ENCODE results near the gene KAT6B.

Gene KAT6B

GRCh38 chr10:74901867-74902450 lies 75.6 kb downstream of the KAT6B start:
- TF ChIP-seq TAF1 (IDR thresholded peaks at IDR 0.05; ENCODE audit: borderline replicate concordance, insufficient read depth, low read length) (no peak), SIN3A (IDR thresholded peaks at IDR 0.05; ENCODE audit: borderline replicate concordance, insufficient read depth, low read length) (no peak), FOXP2 (optimal IDR thresholded peaks at IDR 0.05; ENCODE audit: borderline replicate concordance, extremely low read depth, extremely low read length, insufficient read depth) (no peak), POLR2AphosphoS5 (IDR thresholded peaks at IDR 0.05; ENCODE audit: low read depth, low read length) (no peak), REST (IDR thresholded peaks at IDR 0.05; ENCODE audit: insufficient read depth in 1 of 2, low read depth in 2 of 2, low read length in 2 of 2) (no peak)

- TF ChIP-seq FOXP2 (optimal IDR thresholded peaks at IDR 0.05; ENCODE audit: borderline replicate concordance, extremely low read depth, extremely low read length, insufficient read depth) (no peak), TAF1 (IDR thresholded peaks at IDR 0.05; ENCODE audit: borderline replicate concordance, insufficient read depth, low read length) (no peak)
Observed at GRCh38 chr10:74903491-74903890, 77.1 kb downstream of the KAT6B start.

GRCh38 chr10:74906611-74907198 lies 80.3 kb downstream of the KAT6B start:
- TF ChIP-seq FOXP2 (optimal IDR thresholded peaks at IDR 0.05; ENCODE audit: borderline replicate concordance, extremely low read depth, extremely low read length, insufficient read depth): no peak
- no peak for TF ChIP-seq REST (IDR thresholded peaks at IDR 0.05; ENCODE audit: insufficient read depth in 1 of 2, low read depth in 2 of 2, low read length in 2 of 2)
- no peak for TF ChIP-seq SIN3A (IDR thresholded peaks at IDR 0.05; ENCODE audit: borderline replicate concordance, insufficient read depth, low read length)
- TF ChIP-seq POLR2AphosphoS5 (IDR thresholded peaks at IDR 0.05; ENCODE audit: low read depth, low read length): no peak
- no peak for TF ChIP-seq TAF1 (IDR thresholded peaks at IDR 0.05; ENCODE audit: borderline replicate concordance, insufficient read depth, low read length)

- TF ChIP-seq POLR2AphosphoS5 (IDR thresholded peaks at IDR 0.05; ENCODE audit: low read depth, low read length) (no peak), TAF1 (IDR thresholded peaks at IDR 0.05; ENCODE audit: borderline replicate concordance, insufficient read depth, low read length) (no peak), FOXP2 (optimal IDR thresholded peaks at IDR 0.05; ENCODE audit: borderline replicate concordance, extremely low read depth, extremely low read length, insufficient read depth) (no peak), SIN3A (IDR thresholded peaks at IDR 0.05; ENCODE audit: borderline replicate concordance, insufficient read depth, low read length) (no peak), REST (IDR thresholded peaks at IDR 0.05; ENCODE audit: insufficient read depth in 1 of 2, low read depth in 2 of 2, low read length in 2 of 2) (no peak)
Observed at GRCh38 chr10:74909670-74910069, 83.3 kb downstream of the KAT6B start.

GRCh38 chr10:74910241-74910975 lies 84.0 kb downstream of the KAT6B start:
- TF ChIP-seq REST (IDR thresholded peaks at IDR 0.05; ENCODE audit: insufficient read depth in 1 of 2, low read depth in 2 of 2, low read length in 2 of 2) (no peak), TAF1 (IDR thresholded peaks at IDR 0.05; ENCODE audit: borderline replicate concordance, insufficient read depth, low read length) (no peak), POLR2AphosphoS5 (IDR thresholded peaks at IDR 0.05; ENCODE audit: low read depth, low read length) (no peak), FOXP2 (optimal IDR thresholded peaks at IDR 0.05; ENCODE audit: borderline replicate concordance, extremely low read depth, extremely low read length, insufficient read depth) (no peak), SIN3A (IDR thresholded peaks at IDR 0.05; ENCODE audit: borderline replicate concordance, insufficient read depth, low read length) (no peak)
